ENCODE data around the gene MITF. TPM values are rescaled to one million over a fixed set of nuclear protein-coding genes. Genes with fewer than 3 reads are reported as not detected.

Gene MITF
- total RNA-seq, 1 donor from 2014 or later = 2.0 TPM

DNA sequence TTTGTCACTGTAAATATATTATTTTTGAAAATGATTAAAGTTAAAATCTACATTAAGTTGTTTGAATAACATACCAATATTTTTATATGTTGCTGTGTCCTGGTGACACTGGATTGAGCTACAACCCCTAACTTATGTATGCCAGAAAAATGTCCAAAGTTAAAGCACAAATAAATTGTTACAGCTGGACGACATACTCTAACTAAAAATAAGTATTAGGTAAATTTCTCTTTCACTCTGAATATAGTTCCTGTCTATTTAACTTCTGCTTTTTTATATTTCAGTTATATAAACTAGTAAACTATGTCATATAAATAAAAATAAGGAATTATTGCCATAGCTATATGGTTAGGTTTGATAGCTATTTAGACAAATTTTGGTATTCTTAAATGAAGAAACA, 141.8 kb downstream of the MITF start:
- H3K27ac Mint-ChIP-seq (ENCODE audit: unreplicated experiment) = no peak overlapping the region
- TF ChIP-seq, protein P1, sequence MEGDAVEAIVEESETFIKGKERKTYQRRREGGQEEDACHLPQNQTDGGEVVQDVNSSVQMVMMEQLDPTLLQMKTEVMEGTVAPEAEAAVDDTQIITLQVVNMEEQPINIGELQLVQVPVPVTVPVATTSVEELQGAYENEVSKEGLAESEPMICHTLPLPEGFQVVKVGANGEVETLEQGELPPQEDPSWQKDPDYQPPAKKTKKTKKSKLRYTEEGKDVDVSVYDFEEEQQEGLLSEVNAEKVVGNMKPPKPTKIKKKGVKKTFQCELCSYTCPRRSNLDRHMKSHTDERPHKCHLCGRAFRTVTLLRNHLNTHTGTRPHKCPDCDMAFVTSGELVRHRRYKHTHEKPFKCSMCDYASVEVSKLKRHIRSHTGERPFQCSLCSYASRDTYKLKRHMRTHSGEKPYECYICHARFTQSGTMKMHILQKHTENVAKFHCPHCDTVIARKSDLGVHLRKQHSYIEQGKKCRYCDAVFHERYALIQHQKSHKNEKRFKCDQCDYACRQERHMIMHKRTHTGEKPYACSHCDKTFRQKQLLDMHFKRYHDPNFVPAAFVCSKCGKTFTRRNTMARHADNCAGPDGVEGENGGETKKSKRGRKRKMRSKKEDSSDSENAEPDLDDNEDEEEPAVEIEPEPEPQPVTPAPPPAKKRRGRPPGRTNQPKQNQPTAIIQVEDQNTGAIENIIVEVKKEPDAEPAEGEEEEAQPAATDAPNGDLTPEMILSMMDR (conservative IDR thresholded peaks at IDR 0.05) = no peak
- H3K27me3 Mint-ChIP-seq (ENCODE audit: low read depth) = peaks cover 19% of the 10 kb centered on the region
- H3K9me3 Mint-ChIP-seq = no peaks in the 10 kb centered on the region
- H3K4me1 Mint-ChIP-seq = no peaks in the 10 kb centered on the region
- DNase-seq (ENCODE audit: low read depth, low spot score) = no peak
- H3K36me3 Mint-ChIP-seq (ENCODE audit: low read depth) = no peaks in the 10 kb centered on the region
- no peak overlapping the region for H3K4me3 Mint-ChIP-seq

DNA sequence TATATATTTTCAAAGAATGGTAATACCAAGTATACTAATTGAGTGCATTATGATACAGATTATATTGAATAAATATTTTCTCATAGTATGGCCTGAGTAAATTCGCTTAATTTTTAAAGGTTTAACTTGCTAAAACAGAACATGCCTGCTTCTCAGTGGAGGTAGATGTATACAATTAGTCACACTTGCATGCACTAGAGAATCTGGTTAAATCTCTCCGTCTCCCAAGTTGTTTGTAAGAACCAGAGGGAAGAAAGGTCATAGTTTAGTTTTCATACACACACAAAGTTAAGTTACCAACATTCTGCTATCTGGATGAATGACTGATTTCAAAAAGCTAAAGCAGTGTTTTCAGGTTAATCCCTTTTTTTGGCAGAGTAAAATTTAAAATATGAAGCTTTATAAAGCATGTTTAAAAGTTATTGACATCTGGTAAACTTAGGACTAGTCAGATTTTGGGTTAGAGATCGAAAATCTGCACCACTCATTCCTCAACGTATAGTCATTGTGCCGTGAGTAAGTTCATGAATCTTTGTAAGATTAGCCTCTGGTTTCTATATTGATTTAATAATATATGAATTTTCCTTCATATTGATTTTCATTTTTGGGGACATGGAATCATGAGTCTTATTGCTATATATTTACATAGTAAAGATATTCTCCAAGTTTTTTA, 142.6 kb downstream of the MITF start:
- no peaks in the 10 kb centered on the region for H3K4me1 Mint-ChIP-seq
- TF ChIP-seq, protein P1 (conservative IDR thresholded peaks at IDR 0.05) = no peak
- H3K36me3 Mint-ChIP-seq (ENCODE audit: low read depth) = no peaks in the 10 kb centered on the region
- no peak overlapping the region for H3K4me3 Mint-ChIP-seq
- no peak overlapping the region for H3K27ac Mint-ChIP-seq (ENCODE audit: unreplicated experiment)
- H3K27me3 Mint-ChIP-seq (ENCODE audit: low read depth) = peaks cover 23% of the 10 kb centered on the region
- H3K9me3 Mint-ChIP-seq = no peaks in the 10 kb centered on the region
- DNase-seq (ENCODE audit: low read depth, low spot score) = no peak

DNA sequence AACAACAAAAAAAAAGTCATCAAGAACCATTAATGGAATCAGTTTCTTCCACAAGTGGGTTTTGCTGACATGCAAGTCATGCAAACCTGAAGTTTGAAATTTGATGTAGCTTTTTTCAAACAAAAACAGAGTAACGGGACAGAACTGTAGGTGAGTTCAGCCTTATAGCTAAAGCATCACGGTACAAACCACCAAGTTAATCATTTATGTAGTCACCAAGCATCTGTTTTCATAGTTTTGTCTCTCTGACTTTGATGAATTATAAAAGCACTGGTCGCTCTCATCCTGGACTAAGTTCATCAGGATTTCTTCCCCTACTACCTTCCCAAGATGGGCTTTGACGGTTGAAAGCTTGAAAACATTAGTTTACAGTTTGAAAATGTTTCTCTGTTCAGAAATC, 143.3 kb downstream of the MITF start:
- H3K36me3 Mint-ChIP-seq (ENCODE audit: low read depth) = no peaks in the 10 kb centered on the region
- no peak overlapping the region for H3K27ac Mint-ChIP-seq (ENCODE audit: unreplicated experiment)
- H3K9me3 Mint-ChIP-seq = no peaks in the 10 kb centered on the region
- no peaks in the 10 kb centered on the region for H3K4me1 Mint-ChIP-seq
- H3K4me3 Mint-ChIP-seq = no peak overlapping the region
- no peak for DNase-seq (ENCODE audit: low read depth, low spot score)
- H3K27me3 Mint-ChIP-seq (ENCODE audit: low read depth) = peaks cover 25% of the 10 kb centered on the region
- TF ChIP-seq, protein P1 (conservative IDR thresholded peaks at IDR 0.05) = no peak

DNA sequence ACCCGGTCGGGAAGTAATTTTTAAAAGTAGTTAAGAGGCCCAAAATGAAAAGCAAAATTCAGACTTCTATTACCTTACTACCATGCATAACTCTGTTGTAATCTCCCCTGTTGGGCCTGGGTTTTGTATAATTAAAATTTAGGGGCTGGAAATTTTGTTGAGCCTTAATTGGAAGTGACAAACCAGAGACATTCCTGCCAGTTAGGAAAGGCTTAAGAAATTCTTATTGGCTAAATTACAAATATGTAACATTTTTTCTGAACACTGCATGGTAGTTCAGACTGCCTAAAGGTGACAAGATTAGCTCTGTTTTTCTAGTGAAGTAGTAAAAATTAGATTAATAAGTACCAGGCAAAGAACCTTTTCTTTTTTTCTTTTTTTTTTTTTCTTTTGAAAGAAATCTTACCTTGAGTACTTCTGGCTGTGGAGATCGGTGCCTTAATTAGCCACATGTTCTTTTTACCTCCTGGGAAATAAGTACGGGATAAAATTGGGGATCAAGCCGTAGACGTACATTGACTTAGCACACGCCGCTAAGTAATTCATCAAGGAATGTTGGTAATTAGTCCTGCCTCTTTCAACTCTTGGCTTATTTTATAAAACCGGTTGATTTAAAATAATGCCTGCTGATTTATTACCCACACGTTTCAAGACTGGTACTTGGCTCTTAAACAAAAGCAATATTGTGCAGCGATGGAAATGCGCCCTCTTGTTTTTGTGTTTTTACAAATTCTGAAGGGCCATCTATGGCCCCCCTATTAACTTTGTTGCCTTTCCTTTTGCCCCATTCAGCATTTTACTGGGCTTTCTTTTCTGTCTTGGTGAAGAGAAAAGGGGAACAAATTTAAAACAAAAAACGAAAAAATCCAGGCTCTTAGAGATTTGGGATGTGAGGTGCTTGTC, 149.0 kb downstream of the MITF start:
- H3K36me3 Mint-ChIP-seq (ENCODE audit: low read depth) = no peaks in the 10 kb centered on the region
- no peak for DNase-seq (ENCODE audit: low read depth, low spot score)
- peaks cover 48% of the 10 kb centered on the region for H3K27me3 Mint-ChIP-seq (ENCODE audit: low read depth)
- H3K4me1 Mint-ChIP-seq = peaks cover 32% of the 10 kb centered on the region
- no peak overlapping the region for H3K27ac Mint-ChIP-seq (ENCODE audit: unreplicated experiment)
- TF ChIP-seq, protein P1 (conservative IDR thresholded peaks at IDR 0.05) = no peak
- H3K9me3 Mint-ChIP-seq = no peaks in the 10 kb centered on the region
- H3K4me3 Mint-ChIP-seq = no peak overlapping the region

DNA sequence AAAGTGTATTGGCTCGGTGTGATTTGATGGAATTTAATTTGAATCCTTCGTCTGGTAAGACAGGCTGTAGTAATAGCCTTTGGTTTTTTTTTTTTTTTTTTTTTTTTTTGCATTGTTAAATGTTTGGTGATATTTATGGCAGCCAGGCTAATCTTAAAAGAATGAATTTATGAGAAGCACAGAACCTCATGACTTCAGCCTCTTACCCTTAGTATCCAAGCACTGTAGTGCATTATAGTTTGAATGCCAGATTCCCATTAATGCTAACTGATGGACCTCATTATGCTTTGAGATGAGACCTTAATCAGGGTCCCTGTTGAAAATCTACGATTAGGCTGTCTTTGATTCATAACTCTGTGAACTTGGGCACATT, 149.7 kb downstream of the MITF start:
- Mint-ChIP-seq H3K27ac (ENCODE audit: unreplicated experiment) (no peak overlapping the region), H3K27me3 (ENCODE audit: low read depth) (peaks cover 48% of the 10 kb centered on the region), H3K36me3 (ENCODE audit: low read depth) (no peaks in the 10 kb centered on the region), H3K4me1 (peaks cover 34% of the 10 kb centered on the region), H3K9me3 (no peaks in the 10 kb centered on the region), H3K4me3 (no peak overlapping the region)
- TF ChIP-seq, protein P1 (conservative IDR thresholded peaks at IDR 0.05) = no peak
- no peak for DNase-seq (ENCODE audit: low read depth, low spot score)
